Left ventricle myocardium superior (tissue), 1 donor: Measurements from ENCODE around the gene SLC13A5. TPM values are rescaled to one million over a fixed set of nuclear protein-coding genes. Genes with fewer than 3 reads are reported as not detected.
"Not testable (repeated sequence)": the region's sequence is repeated elsewhere in the genome, so short reads cannot be mapped to it uniquely, and the experiment has no call there.

ENCODE experiments used
- ATAC-seq: fragments of 200-7000 bp; cut with Tn5 transposase; one replicate; pipeline ENCODE4 v1.9.1; 2020; ENCODE audit warnings: mild to moderate bottlenecking, moderate library complexity
- DNase-seq: peaks from one replicate; pipeline ENCODE4 v3.0.0-alpha.2; 2020
- intact Hi-C: fragments of 100-400 bp; cut with micrococcal nuclease; formaldehyde crosslinking; loops from one replicate; pipeline ENCODE4 v1.11.0; 2022
- total RNA-seq: library from RNA; stranded (reverse); fragmentation: NEBNext Ultra II Directional; extraction: Animal tissue kit (Norgen Biotek cat#: 25700); gene quantifications from one replicate; pipeline ENCODE4 v1.2.1, GENCODE V29; 2021
- donor health status: DM: no; HTN: yes; CAD: no; lungs with severe emphysema.

The SLC13A5 gene
- total RNA-seq, 1 donor from 2014 or later = not detected

GRCh38 chr17:6669479-6670212 lies 43.5 kb downstream of the SLC13A5 start:
- intact Hi-C loops = no loop called here

GRCh38 chr17:6668727-6669425 lies 44.3 kb downstream of the SLC13A5 start:
- ATAC-seq = no peak
- intact Hi-C loops = no loop called here

More at GRCh38 chr17:6669479-6670212, 43.5 kb downstream of the SLC13A5 start:
- ATAC-seq (no peak), DNase-seq (no peak)

GRCh38 chr17:6668219-6668618 lies 45.0 kb downstream of the SLC13A5 start:
- no peak for DNase-seq
- no peak for ATAC-seq
- intact Hi-C loops = no loop called here

More at GRCh38 chr17:6668727-6669425, 44.3 kb downstream of the SLC13A5 start:
- no peak for DNase-seq

GRCh38 chr17:6667516-6667915 lies 45.7 kb downstream of the SLC13A5 start:
- ATAC-seq = no peak
- no peak for DNase-seq
- intact Hi-C loops = no loop called here

- ATAC-seq (no peak), DNase-seq (no peak)
- intact Hi-C loops = no loop called here
These were observed 46.6 kb downstream of the SLC13A5 start for GRCh38 chr17:6666557-6666956.

GRCh38 chr17:6666077-6666521 lies 47.1 kb downstream of the SLC13A5 start:
- peak; percentile 68 for DNase-seq
- peak; percentile 93 for ATAC-seq
- intact Hi-C loops = no loop called here

GRCh38 chr17:6663200-6663599 lies 50.0 kb downstream of the SLC13A5 start:
- ATAC-seq, intact Hi-C loops, DNase-seq: not testable (repeated sequence)

GRCh38 chr17:6661464-6661848 lies 51.7 kb downstream of the SLC13A5 start:
- DNase-seq = no peak
- intact Hi-C loops = no loop called here
- ATAC-seq = no peak

- ATAC-seq = peak; percentile 42
- intact Hi-C loops = no loop called here
- no peak for DNase-seq
These were observed 52.2 kb downstream of the SLC13A5 start for GRCh38 chr17:6660805-6661463.

- ATAC-seq (peak; percentile 13), DNase-seq (no peak)
- intact Hi-C loops = no loop called here
These were observed 53.1 kb downstream of the SLC13A5 start for GRCh38 chr17:6660101-6660500.

GRCh38 chr17:6658411-6658810 lies 54.8 kb downstream of the SLC13A5 start:
- DNase-seq, ATAC-seq, intact Hi-C loops: not testable (repeated sequence)

- ATAC-seq (no peak), DNase-seq (no peak)
- intact Hi-C loops = no loop called here
These were observed 55.4 kb downstream of the SLC13A5 start for GRCh38 chr17:6657633-6658287.

- intact Hi-C loops, DNase-seq: not testable (repeated sequence)
These were observed 56.2 kb downstream of the SLC13A5 start for GRCh38 chr17:6656797-6657632.

GRCh38 chr17:6655732-6656361 lies 57.3 kb downstream of the SLC13A5 start:
- ATAC-seq, DNase-seq, intact Hi-C loops: not testable (repeated sequence)

More at GRCh38 chr17:6656797-6657632, 56.2 kb downstream of the SLC13A5 start:
- not testable (repeated sequence) for ATAC-seq

GRCh38 chr17:6654841-6655731 lies 58.1 kb downstream of the SLC13A5 start:
- DNase-seq (peak; percentile 43), ATAC-seq (no peak)
- intact Hi-C loops = no loop called here

- no peak for DNase-seq
- ATAC-seq = no peak
- intact Hi-C loops = no loop called here
These were observed 61.2 kb downstream of the SLC13A5 start for GRCh38 chr17:6651919-6652452.
